Testis (tissue), 2 donors: ENCODE data around the gene EIF5B.

ENCODE experiments used
- CTCF ChIP-seq, 3 experiments: fragments of 450-650 bp in 2 of 3; fragments of 200-600 bp in 1 of 3; sonication (generic) in 1 of 3; IDR thresholded peaks; one replicate each; pipeline ENCODE4 v1.5.1; 2016 to 2019; ENCODE audit warnings: antibody characterized with exemption in 3 of 3, mild to moderate bottlenecking in 2 of 3, moderate library complexity in 1 of 3
- POLR2A ChIP-seq: fragments of 450-650 bp; IDR thresholded peaks from one replicate; pipeline ENCODE4 v1.6.1; 2017; ENCODE audit warnings: antibody characterized with exemption, mild to moderate bottlenecking, moderate library complexity

GRCh38 chr2:99401841-99402240 is 64.7 kb downstream of the EIF5B start:
- TF ChIP-seq CTCF (IDR thresholded peaks at IDR 0.05) (no peak), POLR2A (no peak)
